Hepatocyte (in vitro differentiated cells): Measurements from ENCODE around the gene PRDM10.

Experiments used
- CTCF ChIP-seq: fragments of 200-600 bp; sonication (generic); IDR thresholded peaks from 2 replicates; pipeline ENCODE4 v1.5.1; 2016; ENCODE audit warnings: antibody characterized with exemption, mild to moderate bottlenecking; ENCODE audit not compliant: poor library complexity
- EZH2 ChIP-seq: fragments of 200-600 bp; sonication (generic); IDR thresholded peaks from 2 replicates; pipeline ENCODE4 v1.6.1; 2016; ENCODE audit warnings: antibody characterized with exemption, mild to moderate bottlenecking, borderline replicate concordance

DNA sequence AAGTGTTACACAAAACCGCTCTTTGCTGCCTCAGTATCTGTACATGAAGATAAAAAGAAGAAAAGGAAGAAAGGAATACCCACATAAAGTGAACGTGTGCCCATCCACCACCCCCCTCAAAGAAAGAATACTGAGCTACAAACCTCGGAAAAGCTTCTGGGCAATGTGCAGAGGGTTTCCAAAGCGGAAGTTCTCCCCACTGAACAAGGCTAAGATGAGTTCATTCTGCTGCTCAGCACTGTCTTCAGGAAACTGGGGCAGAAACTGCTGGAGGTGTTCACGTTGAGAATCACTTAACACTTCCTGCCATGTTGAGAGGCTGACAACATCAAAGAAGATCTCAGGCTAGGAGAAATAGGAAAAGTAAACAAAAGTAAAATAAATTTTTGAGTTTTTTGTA, 114.2 kb downstream of the PRDM10 start:
- TF ChIP-seq CTCF: no peak
- no peak for TF ChIP-seq EZH2
